ENCODE results near the gene VPS50. TPM values are rescaled to one million over a fixed set of nuclear protein-coding genes. Genes with fewer than 3 reads are reported as not detected.
A peak's percentile ranks its signal among the peaks of the same experiment; 100 is the strongest.

The VPS50 gene
- total and polyA plus RNA-seq, 5 donors from 2014 or later = 10.2 to 41.2 (median 11.0) TPM

DNA sequence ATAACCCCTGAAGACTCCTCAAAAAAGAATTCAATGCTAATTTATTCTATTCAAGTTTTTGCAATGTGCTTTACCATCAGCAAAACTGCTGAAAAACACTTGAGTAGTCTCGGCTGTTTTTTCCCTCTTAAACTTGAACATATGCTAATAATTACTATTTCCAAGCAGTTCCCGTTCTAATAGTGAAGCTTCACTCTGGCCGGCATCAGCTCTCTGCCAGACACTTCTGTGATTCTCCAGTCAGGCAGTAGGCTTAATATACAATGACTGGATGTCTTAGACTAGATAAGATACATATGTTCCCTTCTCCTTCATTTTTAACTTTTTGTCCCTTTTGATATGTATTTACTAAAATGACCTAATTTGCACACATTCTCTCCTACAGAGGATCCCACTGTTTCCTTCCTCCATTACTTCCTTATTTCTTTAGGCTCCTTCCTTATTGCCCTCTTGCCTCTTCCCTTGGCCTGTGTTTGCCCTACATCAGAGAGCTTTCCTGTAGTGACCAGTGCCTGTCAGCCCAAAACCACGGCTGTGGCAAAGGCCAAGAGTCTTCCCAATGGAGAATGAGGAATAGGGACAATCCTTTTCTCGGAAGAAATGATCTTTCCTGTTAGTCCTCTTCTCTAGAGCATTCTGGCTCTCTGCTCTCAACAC, 29.4 kb upstream of the VPS50 start:
- Histone ChIP-seq H3K4me1 (ENCODE audit: control insufficient read depth, insufficient read depth, low read length, poor library complexity, severe bottlenecking) (no peaks in the 10 kb centered on the region), H3K36me3 (ENCODE audit: control insufficient read depth, insufficient read depth, low read length) (no peaks in the 10 kb centered on the region), H3K9me3 (ENCODE audit: control insufficient read depth in 2 of 2, low read length in 2 of 2) (no peaks in the 10 kb centered on the region), H3K27ac (ENCODE audit: insufficient read depth, low read length, poor library complexity, severe bottlenecking) (no peak overlapping the region), H3K4me3 (ENCODE audit: low read depth, low read length) (no peak overlapping the region), H3K27me3 (ENCODE audit: control insufficient read depth, insufficient read depth, low read length) (peaks cover 20% of the 10 kb centered on the region)
- Mint-ChIP-seq H3K27ac (peak overlapping the region in 1 of 3 donors; percentile 72), H3K36me3 (no peaks in the 10 kb centered on the region), H3K4me3 (no peak overlapping the region), H3K27me3 (peaks cover 43% of the 10 kb centered on the region), H3K4me1 (peaks cover 0 to 4% (median 0%) of the 10 kb centered on the region in 4 donors), H3K9me3 (no peaks in the 10 kb centered on the region)
- ATAC-seq (ENCODE audit: low read depth in 2 of 2) (no peak), DNase-seq (no peak)

DNA sequence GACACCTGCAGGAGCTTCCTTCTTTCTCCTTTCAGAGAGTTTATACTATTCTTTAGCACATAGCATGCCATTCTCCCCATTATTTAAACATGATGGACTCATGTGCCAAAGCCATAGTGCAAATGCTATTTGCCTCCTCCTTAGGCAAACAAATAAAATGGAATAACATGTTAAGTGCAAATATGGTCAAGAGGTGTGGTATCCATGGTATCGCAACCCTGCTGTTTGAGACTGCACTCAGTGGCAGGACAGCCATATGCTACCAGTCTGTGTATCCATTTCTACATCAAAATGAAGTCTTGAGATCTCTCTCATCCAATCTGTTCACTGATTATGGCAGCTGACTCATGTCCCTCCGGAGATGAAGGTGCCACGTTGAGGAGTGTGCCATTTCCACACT, 28.7 kb upstream of the VPS50 start:
- no peaks in the 10 kb centered on the region for H3K4me1 ChIP-seq (ENCODE audit: control insufficient read depth, insufficient read depth, low read length, poor library complexity, severe bottlenecking)
- H3K4me1 Mint-ChIP-seq = peaks cover 0 to 4% (median 0%) of the 10 kb centered on the region in 4 donors
- ATAC-seq (ENCODE audit: low read depth in 2 of 2) = no peak
- H3K4me3 Mint-ChIP-seq = no peak overlapping the region
- no peak overlapping the region for H3K27ac Mint-ChIP-seq
- H3K27me3 ChIP-seq (ENCODE audit: control insufficient read depth, insufficient read depth, low read length) = peaks cover 20% of the 10 kb centered on the region
- H3K4me3 ChIP-seq (ENCODE audit: low read depth, low read length) = no peak overlapping the region
- no peak for DNase-seq
- H3K36me3 Mint-ChIP-seq = no peaks in the 10 kb centered on the region
- H3K9me3 Mint-ChIP-seq = no peaks in the 10 kb centered on the region
- H3K27me3 Mint-ChIP-seq = peaks cover 37% of the 10 kb centered on the region
- no peaks in the 10 kb centered on the region for H3K9me3 ChIP-seq (ENCODE audit: control insufficient read depth in 2 of 2, low read length in 2 of 2)
- H3K36me3 ChIP-seq (ENCODE audit: control insufficient read depth, insufficient read depth, low read length) = no peaks in the 10 kb centered on the region
- no peak overlapping the region for H3K27ac ChIP-seq (ENCODE audit: insufficient read depth, low read length, poor library complexity, severe bottlenecking)

DNA sequence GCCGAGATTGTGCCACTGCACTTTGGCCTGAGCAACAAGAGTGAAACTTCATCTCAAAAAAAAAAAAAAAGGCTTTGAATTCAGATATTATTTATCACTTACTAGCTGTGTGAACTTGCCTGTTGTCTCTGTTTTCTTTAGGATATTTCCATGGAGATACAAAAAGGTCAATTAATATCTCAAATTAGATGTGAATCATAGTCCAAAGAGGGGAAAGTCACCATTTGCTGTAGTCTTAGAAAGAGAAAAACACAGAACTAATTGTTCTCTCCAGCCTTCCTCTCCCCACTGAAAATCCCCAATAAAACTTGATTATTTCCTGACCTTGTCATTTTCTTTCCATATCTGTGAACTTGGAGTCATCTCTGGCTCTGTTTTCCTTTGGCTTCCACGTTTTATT, 27.1 kb upstream of the VPS50 start:
- Histone ChIP-seq H3K9me3 (ENCODE audit: control insufficient read depth in 2 of 2, low read length in 2 of 2) (no peaks in the 10 kb centered on the region), H3K27me3 (ENCODE audit: control insufficient read depth, insufficient read depth, low read length) (peaks cover 22% of the 10 kb centered on the region), H3K4me3 (ENCODE audit: low read depth, low read length) (no peak overlapping the region), H3K4me1 (ENCODE audit: control insufficient read depth, insufficient read depth, low read length, poor library complexity, severe bottlenecking) (no peaks in the 10 kb centered on the region), H3K27ac (ENCODE audit: insufficient read depth, low read length, poor library complexity, severe bottlenecking) (no peak overlapping the region), H3K36me3 (ENCODE audit: control insufficient read depth, insufficient read depth, low read length) (no peaks in the 10 kb centered on the region)
- ATAC-seq (ENCODE audit: low read depth in 2 of 2) (no peak), DNase-seq (no peak)
- peaks cover 32% of the 10 kb centered on the region for H3K27me3 Mint-ChIP-seq
- no peak overlapping the region for H3K27ac Mint-ChIP-seq
- H3K4me1 Mint-ChIP-seq = peaks cover 0 to 4% (median 0%) of the 10 kb centered on the region in 4 donors
- H3K9me3 Mint-ChIP-seq = no peaks in the 10 kb centered on the region
- H3K4me3 Mint-ChIP-seq = no peak overlapping the region
- no peaks in the 10 kb centered on the region for H3K36me3 Mint-ChIP-seq

DNA sequence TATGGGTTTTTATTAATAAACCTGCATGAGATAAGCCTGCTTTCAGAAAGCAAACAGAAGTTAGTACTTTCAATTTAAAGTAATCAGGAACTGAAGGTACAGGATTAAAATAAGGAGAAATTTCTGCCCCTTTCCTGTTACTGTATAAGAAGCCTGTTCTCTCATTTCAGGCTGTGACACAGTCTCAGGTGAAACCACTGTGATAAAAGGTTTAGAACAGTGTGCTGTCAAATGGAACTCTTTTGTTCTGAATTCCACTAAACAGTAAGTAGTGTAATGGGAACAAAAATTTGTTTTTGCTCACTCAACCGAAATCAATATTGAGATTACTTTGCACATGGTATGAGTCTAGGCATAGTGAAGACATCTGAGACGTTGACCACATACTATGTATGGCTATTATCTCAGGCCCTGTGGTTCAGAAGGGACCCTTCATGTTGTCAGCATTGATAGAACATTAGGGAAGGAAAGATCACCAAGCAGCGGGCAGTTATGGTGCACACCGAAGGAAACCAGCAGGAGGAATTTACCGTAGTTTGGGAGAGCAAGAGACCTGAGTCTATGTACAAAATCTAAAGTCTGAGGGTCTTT, 20.8 kb upstream of the VPS50 start:
- H3K4me1 ChIP-seq (ENCODE audit: control insufficient read depth, insufficient read depth, low read length, poor library complexity, severe bottlenecking) = no peaks in the 10 kb centered on the region
- Mint-ChIP-seq H3K27me3 (peaks cover 44% of the 10 kb centered on the region), H3K4me3 (no peak overlapping the region), H3K4me1 (no peaks in the 10 kb centered on the region), H3K36me3 (peaks cover 3% of the 10 kb centered on the region), H3K27ac (peak overlapping the region in 1 of 3 donors; percentile 74), H3K9me3 (peaks cover 0 to 3% (median 0%) of the 10 kb centered on the region in 7 donors)
- H3K27me3 ChIP-seq (ENCODE audit: control insufficient read depth, insufficient read depth, low read length) = peaks cover 49% of the 10 kb centered on the region
- H3K9me3 ChIP-seq (ENCODE audit: control insufficient read depth in 2 of 2, low read length in 2 of 2) = no peaks in the 10 kb centered on the region
- H3K4me3 ChIP-seq (ENCODE audit: low read depth, low read length) = no peak overlapping the region
- ATAC-seq (ENCODE audit: low read depth in 2 of 2) = no peak
- no peaks in the 10 kb centered on the region for H3K36me3 ChIP-seq (ENCODE audit: control insufficient read depth, insufficient read depth, low read length)
- no peak overlapping the region for H3K27ac ChIP-seq (ENCODE audit: insufficient read depth, low read length, poor library complexity, severe bottlenecking)
- DNase-seq = no peak

DNA sequence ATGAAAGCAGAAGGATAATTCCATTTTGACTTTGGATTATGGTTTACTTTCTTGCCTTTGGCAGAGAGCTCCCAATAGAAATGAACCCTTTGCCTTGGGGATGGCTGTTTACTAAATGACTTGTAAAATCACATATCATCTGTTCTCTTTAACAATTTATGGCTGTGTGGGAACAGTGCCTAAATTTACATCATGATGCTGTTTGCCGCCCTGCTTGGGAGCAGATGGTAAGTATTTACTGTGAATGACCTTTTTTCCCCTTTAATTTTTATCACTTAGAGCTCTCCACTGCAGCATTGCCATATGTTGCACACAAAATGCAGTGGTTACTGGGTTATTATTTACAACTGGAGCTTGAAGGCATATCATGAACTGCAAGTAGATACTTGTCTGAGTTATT, 19.3 kb upstream of the VPS50 start:
- Mint-ChIP-seq H3K4me3 (no peak overlapping the region), H3K27me3 (peaks cover 44% of the 10 kb centered on the region)

DNA sequence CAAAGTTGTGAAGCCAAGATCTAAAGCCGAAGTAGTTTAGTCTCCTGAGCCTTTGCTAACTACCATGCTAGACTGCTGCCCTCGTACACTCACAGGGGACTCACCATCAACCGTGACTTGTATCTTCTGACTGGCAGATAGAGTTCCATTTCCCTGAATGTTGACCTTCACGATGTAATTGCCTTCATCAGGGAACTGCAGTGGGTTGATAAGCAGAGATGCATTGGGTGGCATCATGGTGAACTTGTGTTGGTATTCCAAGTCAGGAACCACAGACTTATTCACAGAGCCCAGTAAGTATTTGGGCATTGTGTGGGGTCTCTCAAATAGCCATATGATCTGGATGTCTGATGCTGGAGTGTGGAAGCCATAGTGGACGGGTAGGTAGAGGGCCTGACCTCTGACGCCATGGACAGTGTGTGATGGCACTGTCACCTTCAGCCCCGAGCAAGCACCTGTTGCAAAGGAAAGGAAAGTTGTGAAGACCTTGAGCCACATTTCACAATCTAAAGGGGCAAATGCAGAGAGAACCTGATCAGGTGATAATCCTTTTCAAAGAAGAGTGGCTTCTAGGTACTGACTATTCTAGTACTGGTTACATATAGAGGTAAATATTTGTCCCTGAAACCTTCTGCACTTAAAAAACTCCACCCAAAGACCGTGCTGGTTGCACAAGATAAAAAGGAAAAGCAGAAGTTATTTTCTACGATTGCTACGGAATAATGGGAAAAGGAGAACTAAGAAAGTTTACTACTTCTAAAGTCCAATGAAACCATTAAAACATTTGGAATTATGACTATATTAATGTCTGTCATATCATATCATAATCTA, 13.0 kb upstream of the VPS50 start:
- DNase-seq (no peak), ATAC-seq (ENCODE audit: low read depth in 2 of 2) (no peak)
- Mint-ChIP-seq H3K4me3 (no peak overlapping the region), H3K4me1 (no peaks in the 10 kb centered on the region), H3K27ac (no peak overlapping the region), H3K36me3 (no peaks in the 10 kb centered on the region), H3K9me3 (peaks cover 0 to 3% (median 0%) of the 10 kb centered on the region in 7 donors), H3K27me3 (peaks cover 37% of the 10 kb centered on the region)
- H3K27me3 ChIP-seq (ENCODE audit: control insufficient read depth, insufficient read depth, low read length) = peaks cover 39% of the 10 kb centered on the region
- H3K4me3 ChIP-seq (ENCODE audit: low read depth, low read length) = no peak overlapping the region
- no peaks in the 10 kb centered on the region for H3K9me3 ChIP-seq (ENCODE audit: control insufficient read depth in 2 of 2, low read length in 2 of 2)
- H3K4me1 ChIP-seq (ENCODE audit: control insufficient read depth, insufficient read depth, low read length, poor library complexity, severe bottlenecking) = no peaks in the 10 kb centered on the region
- H3K27ac ChIP-seq (ENCODE audit: insufficient read depth, low read length, poor library complexity, severe bottlenecking) = no peak overlapping the region
- H3K36me3 ChIP-seq (ENCODE audit: control insufficient read depth, insufficient read depth, low read length) = no peaks in the 10 kb centered on the region

More for the DNA sequence above, 19.3 kb upstream of the VPS50 start:
- Histone ChIP-seq H3K9me3 (ENCODE audit: control insufficient read depth in 2 of 2, low read length in 2 of 2) (no peaks in the 10 kb centered on the region), H3K27me3 (ENCODE audit: control insufficient read depth, insufficient read depth, low read length) (peaks cover 48% of the 10 kb centered on the region), H3K4me3 (ENCODE audit: low read depth, low read length) (no peak overlapping the region), H3K36me3 (ENCODE audit: control insufficient read depth, insufficient read depth, low read length) (no peaks in the 10 kb centered on the region), H3K4me1 (ENCODE audit: control insufficient read depth, insufficient read depth, low read length, poor library complexity, severe bottlenecking) (no peaks in the 10 kb centered on the region), H3K27ac (ENCODE audit: insufficient read depth, low read length, poor library complexity, severe bottlenecking) (no peak overlapping the region)
- Mint-ChIP-seq H3K27ac (no peak overlapping the region), H3K9me3 (peaks cover 0 to 3% (median 0%) of the 10 kb centered on the region in 7 donors), H3K36me3 (peaks cover 3% of the 10 kb centered on the region), H3K4me1 (no peaks in the 10 kb centered on the region)
- ATAC-seq (ENCODE audit: low read depth in 2 of 2) = no peak
- DNase-seq = no peak

DNA sequence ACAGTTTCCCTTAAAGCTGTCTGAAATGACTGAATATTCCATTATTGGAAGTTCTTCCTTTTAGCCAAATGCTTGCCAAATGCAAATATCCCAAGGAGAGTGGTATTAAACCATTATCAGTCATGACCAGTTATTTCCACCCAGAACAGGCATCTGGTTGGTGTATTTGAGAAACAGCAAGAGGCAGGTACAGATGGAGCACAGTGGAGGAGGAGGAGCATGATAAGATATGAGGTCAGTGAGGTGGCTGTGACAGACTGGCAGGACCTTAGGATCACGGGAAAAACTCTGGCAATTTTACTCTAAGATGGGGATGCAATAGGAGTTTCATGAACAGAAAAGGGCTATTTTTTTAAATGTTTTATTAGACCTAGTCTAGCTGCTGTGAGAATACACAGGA, 12.3 kb upstream of the VPS50 start:
- no peak overlapping the region for H3K27ac Mint-ChIP-seq
- peaks cover 37% of the 10 kb centered on the region for H3K27me3 Mint-ChIP-seq
- H3K9me3 Mint-ChIP-seq = no peaks in the 10 kb centered on the region
- Histone ChIP-seq H3K36me3 (ENCODE audit: control insufficient read depth, insufficient read depth, low read length) (no peaks in the 10 kb centered on the region), H3K27me3 (ENCODE audit: control insufficient read depth, insufficient read depth, low read length) (peaks cover 40% of the 10 kb centered on the region), H3K4me3 (ENCODE audit: low read depth, low read length) (no peak overlapping the region), H3K9me3 (ENCODE audit: control insufficient read depth in 2 of 2, low read length in 2 of 2) (no peaks in the 10 kb centered on the region), H3K4me1 (ENCODE audit: control insufficient read depth, insufficient read depth, low read length, poor library complexity, severe bottlenecking) (no peaks in the 10 kb centered on the region), H3K27ac (ENCODE audit: insufficient read depth, low read length, poor library complexity, severe bottlenecking) (no peak overlapping the region)
- H3K4me3 Mint-ChIP-seq = no peak overlapping the region
- no peaks in the 10 kb centered on the region for H3K36me3 Mint-ChIP-seq
- no peaks in the 10 kb centered on the region for H3K4me1 Mint-ChIP-seq
- no peak for DNase-seq
- ATAC-seq (ENCODE audit: low read depth in 2 of 2) = no peak
